ENCODE measurements around the gene LMNTD2. TPM values are rescaled to one million over a fixed set of nuclear protein-coding genes. Genes with fewer than 3 reads are reported as not detected.

The LMNTD2 gene
- total and polyA plus RNA-seq, 2 donors (not counting 3 experiments of a cell fraction or from before 2014, with no cell fraction given), result 2.1 to 2.6 TPM

DNA sequence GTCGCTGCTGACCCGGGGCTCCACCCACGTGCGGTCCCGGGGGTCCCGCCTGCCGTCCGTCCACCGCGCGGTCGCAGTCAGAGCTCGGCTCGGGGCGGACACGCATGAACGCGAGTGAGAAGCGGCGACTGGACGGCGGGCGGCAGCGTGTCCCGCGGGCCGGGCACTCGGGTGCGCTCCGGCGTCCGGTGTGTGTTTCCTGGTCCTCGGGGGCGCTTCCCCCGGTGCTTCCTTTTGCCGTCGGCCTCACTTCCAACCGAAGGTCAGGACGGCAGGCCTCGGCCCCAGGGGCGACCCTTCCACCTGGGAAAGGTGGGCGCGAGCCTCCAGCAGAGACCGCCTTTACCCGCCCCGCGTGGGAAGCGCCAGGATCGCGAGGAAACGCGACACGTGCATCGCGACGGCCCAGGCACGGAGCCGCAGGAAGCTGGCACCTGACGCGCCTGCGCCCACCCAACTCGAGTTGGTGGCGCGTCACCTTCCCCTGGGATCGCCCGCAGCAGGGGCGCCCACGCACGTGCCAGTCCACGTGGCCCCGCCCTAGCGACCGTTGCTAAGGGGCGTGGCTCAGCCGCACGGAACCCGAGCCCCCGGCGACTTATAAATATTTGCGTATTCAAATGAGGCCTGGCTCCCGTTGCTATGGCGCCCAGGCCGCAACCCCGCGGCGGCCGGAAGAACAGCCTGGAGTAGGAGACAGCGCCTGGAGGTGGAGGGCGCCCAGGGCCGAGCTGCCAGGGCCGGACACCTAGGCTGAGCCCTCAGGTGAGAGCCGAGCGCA, 23.5 kb downstream of the LMNTD2 start, which contains the start of gene LRRC56:
Gene LRRC56, plus strand, starts transcription at position 687 of the 781 bp plus-strand sequence. CDS start 3,158 bp downstream, outside the sequence.
- FAIRE-seq, result peak; percentile 74
- dilution Hi-C loops (cut with MboI; ENCODE audit: extremely low pct_ligation_motif_present, low sequenced_read_pairs), result no loop called here
- H4K20me1 ChIP-seq (replicated peaks; ENCODE audit: control insufficient read depth, extremely low read depth, insufficient read depth, low read length), result no peaks in the 10 kb centered on the region
- intact Hi-C loops (cut with micrococcal nuclease), result loop anchor here (2.0 to 5.0 kb wide), 2 partner anchors 24 to 160 kb away; partner anchors contain the start of genes DEAF1, LMNTD2, RASSF7 and TMEM80
- H3K27ac ChIP-seq (ENCODE audit: insufficient read depth, low read depth, low read length), result no peak within 1 kb of the TSS
- H3K4me3 ChIP-seq (replicated peaks in 1 of 3; ENCODE audit: insufficient read depth in 1 of 3, low read depth in 1 of 3, low read length in 3 of 3), result peak within 1 kb of the TSS in 1 of 3 experiments; percentile 26
- DNase-seq (ENCODE audit: low read depth, low spot score), result peak; percentile 54
- H3K9me1 ChIP-seq (replicated peaks; ENCODE audit: control insufficient read depth, extremely low read depth, insufficient read depth, low read length), result no peaks in the 10 kb centered on the region
- no TSS peak for BruUV-seq (replicated peaks)
- peaks cover 7% of the 10 kb centered on the region for H3K4me1 ChIP-seq (ENCODE audit: control insufficient read depth, extremely low read depth, insufficient read depth, low read length)
- H3K27me3 ChIP-seq (ENCODE audit: control insufficient read depth in 2 of 2, insufficient read depth in 2 of 2, low read length in 2 of 2), result no peaks in the 10 kb centered on the region
- H3K4me2 ChIP-seq (ENCODE audit: insufficient read depth, low read length), result peak within 1 kb of the TSS; percentile 18
- peaks cover 16% of the 10 kb centered on the region for H3K79me2 ChIP-seq (ENCODE audit: control insufficient read depth, insufficient read depth, low read length)
- ChIA-PET CTCF (interaction anchor here (1.6 to 2.1 kb wide), 2 partner anchors 18 to 189 kb away, joined by 3 to 11 read pairs; no protein-coding TSS in a partner anchor), POLR2A (interaction anchor here (0.6 kb wide), 1 partner anchor 189 kb away, joined by 3 read pairs; no protein-coding TSS in a partner anchor)
- TF ChIP-seq EZH2 (IDR thresholded peaks at IDR 0.05; ENCODE audit: borderline replicate concordance, low read depth, low read length, severe bottlenecking) (no peak), GATA2 (IDR thresholded peaks at IDR 0.05; ENCODE audit: insufficient read depth, insufficient read length, low read depth, low read length) (no peak), POLR2A (IDR thresholded peaks at IDR 0.05; ENCODE audit: low read depth, low read length) (no peak), POLR2AphosphoS5 (IDR thresholded peaks at IDR 0.05; ENCODE audit: insufficient read depth, low read depth, low read length) (peak; percentile 15), MYC (IDR thresholded peaks at IDR 0.05; ENCODE audit: low read depth, low read length) (no peak), FOS (IDR thresholded peaks at IDR 0.05; ENCODE audit: borderline replicate concordance, insufficient read depth, low read length) (no peak)
- TF ChIP-seq, protein P1, sequence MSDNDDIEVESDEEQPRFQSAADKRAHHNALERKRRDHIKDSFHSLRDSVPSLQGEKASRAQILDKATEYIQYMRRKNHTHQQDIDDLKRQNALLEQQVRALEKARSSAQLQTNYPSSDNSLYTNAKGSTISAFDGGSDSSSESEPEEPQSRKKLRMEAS (IDR thresholded peaks at IDR 0.05; ENCODE audit: insufficient read depth, insufficient read length), result peak; percentile 90
- H3K36me3 ChIP-seq (ENCODE audit: control insufficient read depth in 2 of 2, extremely low read depth in 1 of 2, insufficient read depth in 2 of 2, low read length in 2 of 2), result peaks cover 4 to 10% of the 10 kb centered on the region in 2 experiments
- peak within 1 kb of the TSS; percentile 52 for H2AFZ ChIP-seq (ENCODE audit: low read depth, low read length)
- no peaks in the 10 kb centered on the region for H3K9me3 ChIP-seq (replicated peaks; ENCODE audit: control insufficient read depth, insufficient read depth, low read length)
- no peak within 1 kb of the TSS for H3K9ac ChIP-seq (replicated peaks; ENCODE audit: extremely low read depth, insufficient read depth, low read length)
